HEK293 (cell line): ENCODE results near the gene IRF2BPL.
A peak's percentile ranks its signal among the peaks of the same experiment; 100 is the strongest.

Source experiments
- CTCF ChIA-PET: fragments of 350-600 bp; formaldehyde crosslinking; extraction: SDS; loops from one replicate; lab custom pipeline; 2021; ENCODE audit warnings: antibody characterized with exemption; lab: Yijun Ruan, JAX
- POLR2A ChIA-PET: fragments of 300-600 bp; formaldehyde crosslinking; extraction: SDS; loops from one replicate; lab custom pipeline; 2020; ENCODE audit warnings: antibody characterized with exemption, inconsistent platforms; lab: Yijun Ruan, JAX
- H3K27ac ChIP-seq: fragments of 200-500 bp; sonication (Bioruptor generic); 2 replicates; pipeline ENCODE4 v1.5.1; 2014; ENCODE audit warnings: low read depth, low read length, control low read depth, inconsistent platforms; ENCODE audit errors: extremely low read depth
- H3K36me3 ChIP-seq, 2 experiments: fragments of 200-500 bp in 1 of 2; sonication (Bioruptor generic) in 1 of 2; 1 replicate in 1 of 2; 2 replicates in 1 of 2; pipeline ENCODE4 v1.5.1; 2014 to 2017; ENCODE audit warnings: inconsistent platforms in 2 of 2, low read length in 2 of 2; ENCODE audit not compliant: control insufficient read depth in 2 of 2, insufficient read depth in 1 of 2
- H3K4me1 ChIP-seq: fragments of 200-500 bp; sonication (Bioruptor generic); 2 replicates; pipeline ENCODE4 v1.5.1; 2014; ENCODE audit warnings: mild to moderate bottlenecking, low read length, inconsistent platforms; ENCODE audit not compliant: control insufficient read depth, insufficient read depth
- H3K4me3 ChIP-seq: 2 replicates; pipeline ENCODE4 v1.5.1; 2011; ENCODE audit warnings: low read depth, mild to moderate bottlenecking, control low read depth, low read length, moderate library complexity
- H3K9me3 ChIP-seq: fragments of 200-500 bp; sonication (Bioruptor generic); 2 replicates; pipeline ENCODE4 v1.5.1; 2014; ENCODE audit warnings: low read depth, low read length, inconsistent platforms; ENCODE audit not compliant: control insufficient read depth, insufficient read depth
- GLIS1 ChIP-seq: fragments of 450-650 bp; formaldehyde crosslinking; IDR thresholded peaks from 2 replicates; pipeline ENCODE4 v1.5.1; 2016; ENCODE audit warnings: missing biosample characterization, missing genetic modification characterization
- GLIS2 ChIP-seq: fragments of 450-650 bp; formaldehyde crosslinking; IDR thresholded peaks from 2 replicates; pipeline ENCODE4 v1.5.1; 2016; ENCODE audit warnings: missing biosample characterization, missing genetic modification characterization
- SCRT1 ChIP-seq: fragments of 450-650 bp; formaldehyde crosslinking; IDR thresholded peaks from 2 replicates; pipeline ENCODE4 v1.5.1; 2016; ENCODE audit warnings: missing biosample characterization, missing genetic modification characterization, borderline replicate concordance
- SCRT2 ChIP-seq: fragments of 450-650 bp; formaldehyde crosslinking; IDR thresholded peaks from 2 replicates; pipeline ENCODE4 v1.5.1; 2016; ENCODE audit warnings: missing biosample characterization, missing genetic modification characterization
- SP7 ChIP-seq: fragments of 450-650 bp; formaldehyde crosslinking; IDR thresholded peaks from 2 replicates; pipeline ENCODE4 v1.5.1; 2016; ENCODE audit warnings: missing biosample characterization, missing genetic modification characterization
- ZBTB20 ChIP-seq: fragments of 450-650 bp; formaldehyde crosslinking; IDR thresholded peaks from 2 replicates; pipeline ENCODE4 v1.5.1; 2016; ENCODE audit warnings: missing biosample characterization, missing genetic modification characterization
- ZBTB8A ChIP-seq: fragments of 450-650 bp; formaldehyde crosslinking; IDR thresholded peaks from 2 replicates; pipeline ENCODE4 v1.5.1; 2016; ENCODE audit warnings: missing biosample characterization, missing genetic modification characterization
- ZEB2 ChIP-seq: fragments of 450-650 bp; formaldehyde crosslinking; IDR thresholded peaks from 2 replicates; pipeline ENCODE4 v1.5.1; 2016; ENCODE audit warnings: missing biosample characterization, missing genetic modification characterization
- ZIC2 ChIP-seq: fragments of 450-650 bp; formaldehyde crosslinking; IDR thresholded peaks from 2 replicates; pipeline ENCODE4 v1.5.1; 2016; ENCODE audit warnings: missing biosample characterization, missing genetic modification characterization
- ZNF138 ChIP-seq: fragments of 450-650 bp; formaldehyde crosslinking; IDR thresholded peaks from 2 replicates; pipeline ENCODE4 v1.5.1; 2016; ENCODE audit warnings: missing biosample characterization, missing genetic modification characterization, borderline replicate concordance
- ZNF19 ChIP-seq: fragments of 450-650 bp; formaldehyde crosslinking; IDR thresholded peaks from 2 replicates; pipeline ENCODE4; 2016; ENCODE audit warnings: missing biosample characterization, missing genetic modification characterization, low read depth
- ZNF2 ChIP-seq: fragments of 450-650 bp; formaldehyde crosslinking; IDR thresholded peaks from 2 replicates; pipeline ENCODE4 v1.5.1; 2016; ENCODE audit warnings: missing biosample characterization, missing genetic modification characterization
- ZNF274 ChIP-seq, 2 experiments: fragments of 200-500 bp in 1 of 2; fragments of 450-650 bp in 1 of 2; sonication (Bioruptor generic) in 1 of 2; formaldehyde crosslinking in 1 of 2; IDR thresholded peaks; 2 replicates each; pipeline versions ENCODE4 v1.5.1 to v1.6.1; 2014 to 2016; ENCODE audit warnings: borderline replicate concordance in 1 of 2, inconsistent platforms in 1 of 2, low read length in 1 of 2, missing biosample characterization in 1 of 2, missing genetic modification characterization in 1 of 2
- ZNF292 ChIP-seq: fragments of 450-650 bp; formaldehyde crosslinking; IDR thresholded peaks from 2 replicates; pipeline ENCODE4 v1.5.1; 2016; ENCODE audit warnings: low read depth, missing biosample characterization, missing genetic modification characterization, borderline replicate concordance
- ZNF335 ChIP-seq: fragments of 450-650 bp; formaldehyde crosslinking; conservative IDR thresholded peaks from 2 replicates; pipeline ENCODE4 v1.5.1; 2016; ENCODE audit warnings: missing biosample characterization, missing genetic modification characterization
- ZNF561 ChIP-seq: fragments of 450-650 bp; IDR thresholded peaks from 2 replicates; pipeline ENCODE4 v1.5.1; 2018; ENCODE audit warnings: missing biosample characterization, missing genetic modification characterization, borderline replicate concordance
- ZNF629 ChIP-seq: fragments of 450-650 bp; formaldehyde crosslinking; IDR thresholded peaks from 2 replicates; pipeline ENCODE4 v1.5.1; 2017; ENCODE audit warnings: missing biosample characterization, missing genetic modification characterization
- ZNF654 ChIP-seq: fragments of 450-650 bp; formaldehyde crosslinking; IDR thresholded peaks from 2 replicates; pipeline ENCODE4 v1.5.1; 2016; ENCODE audit warnings: low read depth, missing biosample characterization, missing genetic modification characterization
- ZNF660 ChIP-seq: fragments of 450-650 bp; IDR thresholded peaks from 2 replicates; pipeline ENCODE4 v1.5.1; 2018; ENCODE audit warnings: missing biosample characterization, mild to moderate bottlenecking, missing genetic modification characterization
- ZNF664 ChIP-seq: fragments of 450-650 bp; formaldehyde crosslinking; IDR thresholded peaks from 2 replicates; pipeline ENCODE4 v1.5.1; 2016; ENCODE audit warnings: missing biosample characterization, missing genetic modification characterization
- ZSCAN30 ChIP-seq: fragments of 450-650 bp; IDR thresholded peaks from 2 replicates; pipeline ENCODE4 v1.5.1; 2018; ENCODE audit warnings: missing biosample characterization, mild to moderate bottlenecking, missing genetic modification characterization, moderate library complexity
- TF ChIP-seq, protein P1 (sequence below): fragments of 450-650 bp; formaldehyde crosslinking; IDR thresholded peaks from 2 replicates; pipeline ENCODE4 v1.5.1; 2016; ENCODE audit warnings: missing biosample characterization, missing genetic modification characterization
- TF ChIP-seq, protein P2 (sequence below): fragments of 450-650 bp; formaldehyde crosslinking; IDR thresholded peaks from 2 replicates; pipeline ENCODE4 v1.5.1; 2016; ENCODE audit warnings: missing biosample characterization, missing genetic modification characterization
- TF ChIP-seq, protein P3 (sequence below): fragments of 450-650 bp; formaldehyde crosslinking; IDR thresholded peaks from 2 replicates; pipeline ENCODE4 v1.5.1; 2016; ENCODE audit warnings: missing biosample characterization, missing genetic modification characterization
- TF ChIP-seq, protein P4 (sequence below): fragments of 450-650 bp; formaldehyde crosslinking; IDR thresholded peaks from 2 replicates; pipeline ENCODE4 v1.5.1; 2016; ENCODE audit warnings: missing biosample characterization, missing genetic modification characterization
- TF ChIP-seq, protein P5 (sequence below): fragments of 450-650 bp; IDR thresholded peaks from 2 replicates; pipeline ENCODE4 v1.5.1; 2018; ENCODE audit warnings: missing biosample characterization, mild to moderate bottlenecking, missing genetic modification characterization

IRF2BPL gene

DNA sequence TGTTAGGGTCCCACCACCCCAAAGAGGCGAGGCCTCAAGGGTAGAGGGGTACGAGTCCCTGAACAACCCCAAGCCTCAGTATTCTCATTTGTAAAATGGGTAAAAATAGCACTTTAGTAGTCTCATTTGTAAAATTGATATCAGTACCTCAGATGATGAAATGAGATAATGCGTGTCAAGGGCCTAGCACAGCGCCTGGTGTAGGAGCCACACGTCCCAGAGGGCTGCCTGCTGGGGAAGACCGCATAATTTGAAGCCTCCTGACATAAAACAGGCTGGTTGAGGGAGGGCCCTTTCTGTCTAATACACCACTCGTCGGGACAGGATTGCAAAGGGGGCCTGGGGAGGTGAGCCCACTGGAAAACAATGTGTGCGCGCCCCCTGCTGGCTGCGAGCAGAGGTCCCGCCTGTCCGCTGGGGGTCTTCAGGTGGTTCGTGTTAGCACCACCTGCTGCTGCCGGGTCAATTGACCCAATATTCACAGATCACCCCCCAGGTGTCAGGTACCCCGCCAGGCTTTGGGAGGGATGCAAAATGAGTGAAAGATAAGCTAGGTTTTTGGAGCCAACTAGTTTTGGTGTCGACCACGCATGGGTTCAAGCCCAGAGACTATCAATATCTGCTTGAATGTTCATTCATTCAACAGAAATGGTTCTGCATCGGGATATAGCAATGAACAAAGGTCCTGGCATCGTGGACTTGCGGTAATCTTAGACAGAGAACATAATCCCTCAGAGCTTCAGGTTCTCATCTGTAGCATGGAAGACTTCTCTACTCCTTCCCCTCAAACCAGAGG lies 24.7 kb upstream of the IRF2BPL start:
- Histone ChIP-seq H3K27ac (peak overlapping the region; percentile 20; the same call in 1 of the 2 replicates), H3K4me1 (peaks cover 4% of the 10 kb centered on the region; the same call in 1 of the 2 replicates), H3K36me3 (no peaks in the 10 kb centered on the region), H3K9me3 (no peaks in the 10 kb centered on the region), H3K4me3 (no peak overlapping the region)
- TF ChIP-seq ZNF138 = no peak
- TF ChIP-seq, protein P1, sequence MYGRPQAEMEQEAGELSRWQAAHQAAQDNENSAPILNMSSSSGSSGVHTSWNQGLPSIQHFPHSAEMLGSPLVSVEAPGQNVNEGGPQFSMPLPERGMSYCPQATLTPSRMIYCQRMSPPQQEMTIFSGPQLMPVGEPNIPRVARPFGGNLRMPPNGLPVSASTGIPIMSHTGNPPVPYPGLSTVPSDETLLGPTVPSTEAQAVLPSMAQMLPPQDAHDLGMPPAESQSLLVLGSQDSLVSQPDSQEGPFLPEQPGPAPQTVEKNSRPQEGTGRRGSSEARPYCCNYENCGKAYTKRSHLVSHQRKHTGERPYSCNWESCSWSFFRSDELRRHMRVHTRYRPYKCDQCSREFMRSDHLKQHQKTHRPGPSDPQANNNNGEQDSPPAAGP (tag by site-specific recombination) = 0 out of 2 replicates have a peak, but pooled peaks have one; percentile 41
- peak; percentile 78 for TF ChIP-seq ZNF2 (tag by site-specific recombination)
- 0 out of 2 replicates have a peak, but pooled peaks have one; percentile 58 for TF ChIP-seq ZEB2 (tag by site-specific recombination)
- TF ChIP-seq ZIC2 (tag by site-specific recombination) = peak; percentile 50
- TF ChIP-seq, protein P2, sequence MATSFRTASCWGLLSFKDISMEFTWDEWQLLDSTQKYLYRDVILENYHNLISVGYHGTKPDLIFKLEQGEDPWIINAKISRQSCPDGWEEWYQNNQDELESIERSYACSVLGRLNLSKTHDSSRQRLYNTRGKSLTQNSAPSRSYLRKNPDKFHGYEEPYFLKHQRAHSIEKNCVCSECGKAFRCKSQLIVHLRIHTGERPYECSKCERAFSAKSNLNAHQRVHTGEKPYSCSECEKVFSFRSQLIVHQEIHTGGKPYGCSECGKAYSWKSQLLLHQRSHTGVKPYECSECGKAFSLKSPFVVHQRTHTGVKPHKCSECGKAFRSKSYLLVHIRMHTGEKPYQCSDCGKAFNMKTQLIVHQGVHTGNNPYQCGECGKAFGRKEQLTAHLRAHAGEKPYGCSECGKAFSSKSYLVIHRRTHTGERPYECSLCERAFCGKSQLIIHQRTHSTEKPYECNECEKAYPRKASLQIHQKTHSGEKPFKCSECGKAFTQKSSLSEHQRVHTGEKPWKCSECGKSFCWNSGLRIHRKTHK (tag by site-specific recombination) = no peak
- peak; percentile 90 for TF ChIP-seq GLIS1 (tag by site-specific recombination)
- peak; percentile 87 for TF ChIP-seq GLIS2 (tag by site-specific recombination)
- no peak for TF ChIP-seq ZNF19 (tag by site-specific recombination)
- peak; percentile 35; the same call in 1 of the 2 replicates for TF ChIP-seq SP7 (tag by site-specific recombination)
- TF ChIP-seq SCRT1 (tag by site-specific recombination) = peak; percentile 73
- TF ChIP-seq ZNF629 = 0 out of 2 replicates have a peak, but pooled peaks have one; percentile 19
- TF ChIP-seq, protein P3, sequence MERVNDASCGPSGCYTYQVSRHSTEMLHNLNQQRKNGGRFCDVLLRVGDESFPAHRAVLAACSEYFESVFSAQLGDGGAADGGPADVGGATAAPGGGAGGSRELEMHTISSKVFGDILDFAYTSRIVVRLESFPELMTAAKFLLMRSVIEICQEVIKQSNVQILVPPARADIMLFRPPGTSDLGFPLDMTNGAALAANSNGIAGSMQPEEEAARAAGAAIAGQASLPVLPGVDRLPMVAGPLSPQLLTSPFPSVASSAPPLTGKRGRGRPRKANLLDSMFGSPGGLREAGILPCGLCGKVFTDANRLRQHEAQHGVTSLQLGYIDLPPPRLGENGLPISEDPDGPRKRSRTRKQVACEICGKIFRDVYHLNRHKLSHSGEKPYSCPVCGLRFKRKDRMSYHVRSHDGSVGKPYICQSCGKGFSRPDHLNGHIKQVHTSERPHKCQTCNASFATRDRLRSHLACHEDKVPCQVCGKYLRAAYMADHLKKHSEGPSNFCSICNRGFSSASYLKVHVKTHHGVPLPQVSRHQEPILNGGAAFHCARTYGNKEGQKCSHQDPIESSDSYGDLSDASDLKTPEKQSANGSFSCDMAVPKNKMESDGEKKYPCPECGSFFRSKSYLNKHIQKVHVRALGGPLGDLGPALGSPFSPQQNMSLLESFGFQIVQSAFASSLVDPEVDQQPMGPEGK (tag by site-specific recombination) = peak; percentile 77
- TF ChIP-seq ZBTB8A (tag by site-specific recombination) = peak; percentile 56
- TF ChIP-seq ZNF664 = peak; percentile 21; the same call in 1 of the 2 replicates
- no peak for TF ChIP-seq ZNF274 (IDR thresholded peaks at IDR 0.05; ENCODE audit: low read length)
- no peak for TF ChIP-seq ZNF274 (tag by site-specific recombination; IDR thresholded peaks at IDR 0.05; ENCODE audit: borderline replicate concordance)
- TF ChIP-seq ZNF660 (tag by site-specific recombination) = no peak
- no peak; the same call in 1 of the 2 replicates for TF ChIP-seq ZBTB20 (tag by site-specific recombination)
- peak; percentile 51 for TF ChIP-seq ZNF335
- peak; percentile 78; the same call in 1 of the 2 replicates for TF ChIP-seq ZNF561
- TF ChIP-seq, protein P4, sequence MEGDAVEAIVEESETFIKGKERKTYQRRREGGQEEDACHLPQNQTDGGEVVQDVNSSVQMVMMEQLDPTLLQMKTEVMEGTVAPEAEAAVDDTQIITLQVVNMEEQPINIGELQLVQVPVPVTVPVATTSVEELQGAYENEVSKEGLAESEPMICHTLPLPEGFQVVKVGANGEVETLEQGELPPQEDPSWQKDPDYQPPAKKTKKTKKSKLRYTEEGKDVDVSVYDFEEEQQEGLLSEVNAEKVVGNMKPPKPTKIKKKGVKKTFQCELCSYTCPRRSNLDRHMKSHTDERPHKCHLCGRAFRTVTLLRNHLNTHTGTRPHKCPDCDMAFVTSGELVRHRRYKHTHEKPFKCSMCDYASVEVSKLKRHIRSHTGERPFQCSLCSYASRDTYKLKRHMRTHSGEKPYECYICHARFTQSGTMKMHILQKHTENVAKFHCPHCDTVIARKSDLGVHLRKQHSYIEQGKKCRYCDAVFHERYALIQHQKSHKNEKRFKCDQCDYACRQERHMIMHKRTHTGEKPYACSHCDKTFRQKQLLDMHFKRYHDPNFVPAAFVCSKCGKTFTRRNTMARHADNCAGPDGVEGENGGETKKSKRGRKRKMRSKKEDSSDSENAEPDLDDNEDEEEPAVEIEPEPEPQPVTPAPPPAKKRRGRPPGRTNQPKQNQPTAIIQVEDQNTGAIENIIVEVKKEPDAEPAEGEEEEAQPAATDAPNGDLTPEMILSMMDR (tag by site-specific recombination) = peak; percentile 87
- TF ChIP-seq SCRT2 (tag by site-specific recombination) = peak; percentile 88
- peak; percentile 88 for TF ChIP-seq ZSCAN30 (tag by site-specific recombination)
- no peak for TF ChIP-seq ZNF292
- TF ChIP-seq ZNF654 = peak; percentile 78
- TF ChIP-seq, protein P5, sequence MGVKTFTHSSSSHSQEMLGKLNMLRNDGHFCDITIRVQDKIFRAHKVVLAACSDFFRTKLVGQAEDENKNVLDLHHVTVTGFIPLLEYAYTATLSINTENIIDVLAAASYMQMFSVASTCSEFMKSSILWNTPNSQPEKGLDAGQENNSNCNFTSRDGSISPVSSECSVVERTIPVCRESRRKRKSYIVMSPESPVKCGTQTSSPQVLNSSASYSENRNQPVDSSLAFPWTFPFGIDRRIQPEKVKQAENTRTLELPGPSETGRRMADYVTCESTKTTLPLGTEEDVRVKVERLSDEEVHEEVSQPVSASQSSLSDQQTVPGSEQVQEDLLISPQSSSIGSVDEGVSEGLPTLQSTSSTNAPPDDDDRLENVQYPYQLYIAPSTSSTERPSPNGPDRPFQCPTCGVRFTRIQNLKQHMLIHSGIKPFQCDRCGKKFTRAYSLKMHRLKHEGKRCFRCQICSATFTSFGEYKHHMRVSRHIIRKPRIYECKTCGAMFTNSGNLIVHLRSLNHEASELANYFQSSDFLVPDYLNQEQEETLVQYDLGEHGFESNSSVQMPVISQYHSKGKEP (tag by site-specific recombination) = peak; percentile 14; the same call in 1 of the 2 replicates
- POLR2A ChIA-PET = interaction anchor here (0.9 kb wide), 2 partner anchors 25 to 134 kb away, joined by 3 read pairs; no protein-coding TSS in a partner anchor
- CTCF ChIA-PET = interaction anchor here (0.6 to 5.1 kb wide), 34 partner anchors 9 to 182 kb away, joined by 3 to 83 read pairs (median 4); no protein-coding TSS in a partner anchor
